Liver (tissue), 9 donors: ENCODE measurements around the gene FMO1. TPM values are rescaled to one million over a fixed set of nuclear protein-coding genes. Genes with fewer than 3 reads are reported as not detected.
A peak's percentile ranks its signal among the peaks of the same experiment; 100 is the strongest.

Experiments
- DNase-seq: peaks from one replicate; pipeline ENCODE4 v3.0.0-alpha.2; 2017; ENCODE audit warnings: low spot score
- H3K27ac ChIP-seq, 2 donors: one replicate each; pipeline ENCODE4 v1.7.0; 2013; ENCODE audit warnings: inconsistent platforms in 2 of 2, low read length in 2 of 2, control low read depth in 1 of 2, low read depth in 1 of 2, mild to moderate bottlenecking in 1 of 2
- H3K27me3 ChIP-seq, 4 donors: one replicate each; pipeline versions ENCODE4 v1.6.1 to v1.7.0; 2013; ENCODE audit warnings: low read length in 3 of 4, inconsistent platforms in 1 of 4, mild to moderate bottlenecking in 1 of 4, moderate library complexity in 1 of 4; ENCODE audit not compliant: control insufficient read depth in 4 of 4, insufficient read depth in 4 of 4
- H3K36me3 ChIP-seq, 4 donors: one replicate each; pipeline versions ENCODE4 v1.6.1 to v1.7.0; 2013; ENCODE audit warnings: low read length in 3 of 4, mild to moderate bottlenecking in 3 of 4, low read depth in 1 of 4, moderate library complexity in 1 of 4; ENCODE audit not compliant: control insufficient read depth in 4 of 4, insufficient read depth in 3 of 4
- H3K4me1 ChIP-seq, 4 donors: one replicate each; pipeline versions ENCODE4 v1.6.1 to v1.7.0; 2013; ENCODE audit warnings: low read length in 3 of 4, mild to moderate bottlenecking in 3 of 4, moderate library complexity in 1 of 4; ENCODE audit not compliant: control insufficient read depth in 4 of 4, insufficient read depth in 4 of 4
- H3K4me3 ChIP-seq, 3 donors: one replicate each; pipeline versions ENCODE4 v1.6.1 to v1.7.0; 2013; ENCODE audit warnings: low read length in 3 of 3, control low read depth in 1 of 3, low read depth in 1 of 3, mild to moderate bottlenecking in 1 of 3
- H3K9ac ChIP-seq, 2 donors: one replicate each; pipeline ENCODE4 v1.7.0; 2013; ENCODE audit warnings: low read length in 2 of 2, mild to moderate bottlenecking in 2 of 2, moderate library complexity in 2 of 2, control low read depth in 1 of 2, low read depth in 1 of 2
- H3K9me3 ChIP-seq, 4 donors: one replicate each; pipeline versions ENCODE4 v1.6.1 to v1.7.0; 2013; ENCODE audit warnings: low read length in 3 of 4; ENCODE audit not compliant: control insufficient read depth in 4 of 4
- EGR1 ChIP-seq, 2 donors: IDR thresholded peaks; 2 replicates each; pipeline ENCODE4 v1.6.1; 2016 to 2018; ENCODE audit warnings: antibody characterized with exemption in 2 of 2, low read depth in 2 of 2
- FOXA1 ChIP-seq: IDR thresholded peaks from 2 replicates; pipeline ENCODE4 v1.6.1; 2016; ENCODE audit warnings: antibody characterized with exemption
- FOXA2 ChIP-seq: IDR thresholded peaks from 2 replicates; pipeline ENCODE4 v1.6.1; 2016; ENCODE audit warnings: antibody characterized with exemption
- GABPA ChIP-seq, 2 donors: IDR thresholded peaks in 1 of 2; conservative IDR thresholded peaks in 1 of 2; 2 replicates each; pipeline ENCODE4 v1.6.1; 2016; ENCODE audit warnings: antibody characterized with exemption in 2 of 2, mild to moderate bottlenecking in 1 of 2, moderate library complexity in 1 of 2
- HNF4A ChIP-seq, 2 donors: conservative IDR thresholded peaks; 2 replicates each; pipeline ENCODE4 v1.6.1; 2016; ENCODE audit warnings: antibody characterized with exemption in 2 of 2, mild to moderate bottlenecking in 2 of 2
- HNF4G ChIP-seq: IDR thresholded peaks from 2 replicates; pipeline ENCODE4 v1.6.1; 2016; ENCODE audit warnings: antibody characterized with exemption
- JUND ChIP-seq, 2 donors: IDR thresholded peaks; 2 replicates each; pipeline ENCODE4 v1.6.1; 2016; ENCODE audit warnings: antibody characterized with exemption in 2 of 2
- NR2F2 ChIP-seq: IDR thresholded peaks from 2 replicates; pipeline ENCODE4 v1.6.1; 2016; ENCODE audit warnings: antibody characterized with exemption
- RAD21 ChIP-seq, 2 donors: IDR thresholded peaks; 2 replicates each; pipeline ENCODE4 v1.6.1; 2016; ENCODE audit warnings: antibody characterized with exemption in 2 of 2, mild to moderate bottlenecking in 2 of 2
- RXRA ChIP-seq, 2 donors: IDR thresholded peaks; 2 replicates each; pipeline ENCODE4 v1.6.1; 2017 to 2018; ENCODE audit warnings: antibody characterized with exemption in 2 of 2, mild to moderate bottlenecking in 1 of 2
- SP1 ChIP-seq: IDR thresholded peaks from 2 replicates; pipeline ENCODE4 v1.6.1; 2018; ENCODE audit warnings: antibody characterized with exemption, mild to moderate bottlenecking
- YY1 ChIP-seq: IDR thresholded peaks from 2 replicates; pipeline ENCODE4 v1.6.1; 2016; ENCODE audit warnings: antibody characterized with exemption, mild to moderate bottlenecking
- WGBS: extraction: QIAGEN DNeasy Blood & Tissue Kit; methylation state at CpG from one replicate; pipeline ENCODE4 v1.1.7; 2013; 5-methylcytosine and 5-hydroxymethylcytosine counted together
- polyA plus RNA-seq, 2 donors: library from polyadenylated mRNA; stranded (reverse) in 1 of 2; unstranded in 1 of 2; fragments of 200-250 nt in 1 of 2; fragments of >200 nt in 1 of 2; fragmentation: Nextera tagmentation in 1 of 2; extraction: Ambion mirVana in 1 of 2; gene quantifications; one replicate each; pipeline versions ENCODE4 v1.2.1 to v1.2.3, GENCODE V29; 2013 to 2015
- total RNA-seq, 2 donors: library from RNA; depleted of rRNA; stranded (reverse); fragments of >200 nt; gene quantifications; one replicate each; pipeline ENCODE4 v1.2.3, GENCODE V29; 2014
- TF ChIP-seq, protein P1 (sequence below): IDR thresholded peaks from 2 replicates; pipeline ENCODE4 v1.6.1; 2016; ENCODE audit warnings: antibody characterized with exemption, mild to moderate bottlenecking
- TF ChIP-seq, protein P2 (sequence below): IDR thresholded peaks from 2 replicates; pipeline ENCODE4 v1.6.1; 2016; ENCODE audit warnings: antibody characterized with exemption
- TF ChIP-seq, protein P3 (sequence below): IDR thresholded peaks from 2 replicates; pipeline ENCODE4 v1.6.1; 2016; ENCODE audit warnings: antibody characterized with exemption
- donor health status: healthy.
- donor health status: healthy.
- donor health status: healthy.
- donor health status: healthy.
- donor health status: healthy.

Gene FMO1
- total and polyA plus RNA-seq, 4 donors, result 0.13 to 26.3 (median 0.62) TPM

DNA sequence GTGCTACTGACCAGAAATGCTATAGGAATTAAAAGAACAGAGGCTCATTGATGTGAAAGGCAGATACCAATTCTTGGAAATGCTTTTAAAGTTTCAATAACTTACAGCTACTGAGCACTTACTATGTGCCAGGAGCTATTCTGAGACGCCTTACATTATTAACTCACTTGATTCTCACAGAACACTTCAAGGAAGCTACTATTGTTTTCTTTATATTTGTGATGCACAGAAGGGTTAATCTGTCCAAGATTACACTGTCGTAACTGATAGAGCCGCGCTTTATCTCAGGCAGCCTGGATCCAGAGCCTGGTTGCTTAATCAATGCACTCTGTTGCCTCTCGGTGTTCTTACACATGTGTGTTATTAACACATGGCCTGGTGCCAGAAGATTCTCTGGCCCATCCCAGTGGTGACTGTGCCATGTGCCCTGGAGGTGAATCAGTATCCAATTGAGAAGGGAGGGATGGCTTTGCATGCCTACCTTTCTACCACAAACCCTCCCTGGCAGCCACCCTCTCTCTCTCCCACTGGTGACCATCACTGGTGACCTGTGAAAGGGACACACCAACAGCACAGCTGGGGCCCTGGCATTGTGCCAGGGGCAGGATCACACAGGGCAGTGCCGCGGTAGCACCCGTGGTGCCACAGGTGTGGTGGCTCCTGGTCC lies 8.8 kb downstream of the FMO1 start:
- Histone ChIP-seq H3K36me3 (no peaks in the 10 kb centered on the region), H3K27ac (no peak overlapping the region), H3K9ac (no peak overlapping the region), H3K4me3 (no peak overlapping the region), H3K27me3 (no peaks in the 10 kb centered on the region), H3K4me1 (peaks cover 2 to 9% (median 5%) of the 10 kb centered on the region in 4 donors), H3K9me3 (no peaks in the 10 kb centered on the region)
- TF ChIP-seq RXRA (IDR thresholded peaks at IDR 0.05) (peak; percentile 60 to 62), FOXA1 (no peak), JUND (IDR thresholded peaks at IDR 0.05) (peak in 1 of 2 donors; percentile 53), RAD21 (IDR thresholded peaks at IDR 0.05) (peak in 1 of 2 donors; percentile 38), SP1 (peak; percentile 46), HNF4A (conservative IDR thresholded peaks at IDR 0.05) (peak; percentile 49 to 60), YY1 (no peak), FOXA2 (peak; percentile 47), HNF4G (peak; percentile 20)
- TF ChIP-seq, protein P1, sequence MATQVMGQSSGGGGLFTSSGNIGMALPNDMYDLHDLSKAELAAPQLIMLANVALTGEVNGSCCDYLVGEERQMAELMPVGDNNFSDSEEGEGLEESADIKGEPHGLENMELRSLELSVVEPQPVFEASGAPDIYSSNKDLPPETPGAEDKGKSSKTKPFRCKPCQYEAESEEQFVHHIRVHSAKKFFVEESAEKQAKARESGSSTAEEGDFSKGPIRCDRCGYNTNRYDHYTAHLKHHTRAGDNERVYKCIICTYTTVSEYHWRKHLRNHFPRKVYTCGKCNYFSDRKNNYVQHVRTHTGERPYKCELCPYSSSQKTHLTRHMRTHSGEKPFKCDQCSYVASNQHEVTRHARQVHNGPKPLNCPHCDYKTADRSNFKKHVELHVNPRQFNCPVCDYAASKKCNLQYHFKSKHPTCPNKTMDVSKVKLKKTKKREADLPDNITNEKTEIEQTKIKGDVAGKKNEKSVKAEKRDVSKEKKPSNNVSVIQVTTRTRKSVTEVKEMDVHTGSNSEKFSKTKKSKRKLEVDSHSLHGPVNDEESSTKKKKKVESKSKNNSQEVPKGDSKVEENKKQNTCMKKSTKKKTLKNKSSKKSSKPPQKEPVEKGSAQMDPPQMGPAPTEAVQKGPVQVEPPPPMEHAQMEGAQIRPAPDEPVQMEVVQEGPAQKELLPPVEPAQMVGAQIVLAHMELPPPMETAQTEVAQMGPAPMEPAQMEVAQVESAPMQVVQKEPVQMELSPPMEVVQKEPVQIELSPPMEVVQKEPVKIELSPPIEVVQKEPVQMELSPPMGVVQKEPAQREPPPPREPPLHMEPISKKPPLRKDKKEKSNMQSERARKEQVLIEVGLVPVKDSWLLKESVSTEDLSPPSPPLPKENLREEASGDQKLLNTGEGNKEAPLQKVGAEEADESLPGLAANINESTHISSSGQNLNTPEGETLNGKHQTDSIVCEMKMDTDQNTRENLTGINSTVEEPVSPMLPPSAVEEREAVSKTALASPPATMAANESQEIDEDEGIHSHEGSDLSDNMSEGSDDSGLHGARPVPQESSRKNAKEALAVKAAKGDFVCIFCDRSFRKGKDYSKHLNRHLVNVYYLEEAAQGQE, result peak; percentile 30
- TF ChIP-seq, protein P2, sequence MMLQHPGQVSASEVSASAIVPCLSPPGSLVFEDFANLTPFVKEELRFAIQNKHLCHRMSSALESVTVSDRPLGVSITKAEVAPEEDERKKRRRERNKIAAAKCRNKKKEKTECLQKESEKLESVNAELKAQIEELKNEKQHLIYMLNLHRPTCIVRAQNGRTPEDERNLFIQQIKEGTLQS, result no peak
- TF ChIP-seq, protein P3, sequence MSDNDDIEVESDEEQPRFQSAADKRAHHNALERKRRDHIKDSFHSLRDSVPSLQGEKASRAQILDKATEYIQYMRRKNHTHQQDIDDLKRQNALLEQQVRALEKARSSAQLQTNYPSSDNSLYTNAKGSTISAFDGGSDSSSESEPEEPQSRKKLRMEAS, result peak; percentile 56
- DNase-seq, result no peak
- 26% methylated on average over 8 of the region's 8 CpGs for WGBS

DNA sequence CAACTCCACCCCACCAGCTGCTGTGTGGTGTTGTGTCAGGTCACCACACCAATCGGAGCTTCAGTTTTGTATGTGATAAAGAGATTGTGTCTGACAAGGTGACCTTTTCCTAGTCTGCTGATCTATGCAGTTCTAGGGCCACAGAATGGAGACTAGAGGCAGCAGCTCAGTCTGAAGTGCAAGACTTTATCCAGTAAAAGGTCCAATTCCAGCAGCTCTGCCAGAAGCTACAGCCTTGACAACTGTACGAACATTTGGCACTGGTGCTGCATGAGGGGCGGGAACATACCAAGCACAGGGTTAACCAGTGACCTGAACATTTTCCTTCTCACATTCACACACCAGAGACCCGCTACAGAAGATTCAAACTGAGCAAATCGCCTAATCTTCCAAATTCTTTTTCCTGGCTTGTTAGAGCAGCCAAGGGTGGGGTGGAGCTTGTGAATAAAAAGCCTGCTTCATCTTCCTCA lies 9.3 kb downstream of the FMO1 start:
- Histone ChIP-seq H3K9ac (no peak overlapping the region), H3K4me3 (no peak overlapping the region)
- WGBS, result 46% methylated on average over 5 of the region's 5 CpGs

More for the DNA sequence above, 9.3 kb downstream of the FMO1 start:
- no peaks in the 10 kb centered on the region for H3K27me3 ChIP-seq
- no peaks in the 10 kb centered on the region for H3K9me3 ChIP-seq
- no peak overlapping the region for H3K27ac ChIP-seq
- TF ChIP-seq, protein P1, result no peak
- TF ChIP-seq FOXA1 (no peak), JUND (IDR thresholded peaks at IDR 0.05) (no peak), EGR1 (IDR thresholded peaks at IDR 0.05; ENCODE audit: low read depth in 2 of 2) (no peak), RAD21 (IDR thresholded peaks at IDR 0.05) (no peak), HNF4A (conservative IDR thresholded peaks at IDR 0.05) (no peak), SP1 (no peak), GABPA (IDR thresholded peaks at IDR 0.05 in 1 of 2, conservative IDR thresholded peaks at IDR 0.05 in 1 of 2) (no peak), HNF4G (no peak), RXRA (IDR thresholded peaks at IDR 0.05) (no peak), YY1 (no peak), FOXA2 (no peak), NR2F2 (no peak)
- TF ChIP-seq, protein P3, result no peak
- TF ChIP-seq, protein P2, result no peak
- peaks cover 2 to 9% (median 5%) of the 10 kb centered on the region in 4 donors for H3K4me1 ChIP-seq
- no peak for DNase-seq
- no peaks in the 10 kb centered on the region for H3K36me3 ChIP-seq
